ENCODE measurements around the gene ADRM1.

DNA sequence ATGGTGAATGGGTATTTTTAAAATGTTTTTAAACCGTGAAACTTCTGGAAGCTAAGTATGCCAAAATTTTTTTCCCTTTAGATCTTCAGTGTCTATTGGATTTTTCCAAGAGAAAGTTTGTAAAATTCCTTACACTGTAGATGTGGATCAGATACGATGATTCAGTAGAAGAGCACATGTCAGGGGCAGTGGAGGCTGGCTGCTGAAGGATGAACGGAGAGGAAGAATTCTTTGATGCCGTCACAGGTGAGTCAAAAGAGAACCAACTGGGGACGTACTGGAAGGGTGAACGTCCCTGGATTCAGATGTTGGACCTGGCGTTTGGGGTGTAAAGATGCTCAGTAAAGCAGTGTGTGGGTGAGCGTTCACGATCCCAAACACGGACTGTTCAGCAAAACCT, 46.8 kb upstream of the ADRM1 start:
- no peak for TF ChIP-seq POLR2A (IDR thresholded peaks at IDR 0.05)
- TF ChIP-seq, protein P1, sequence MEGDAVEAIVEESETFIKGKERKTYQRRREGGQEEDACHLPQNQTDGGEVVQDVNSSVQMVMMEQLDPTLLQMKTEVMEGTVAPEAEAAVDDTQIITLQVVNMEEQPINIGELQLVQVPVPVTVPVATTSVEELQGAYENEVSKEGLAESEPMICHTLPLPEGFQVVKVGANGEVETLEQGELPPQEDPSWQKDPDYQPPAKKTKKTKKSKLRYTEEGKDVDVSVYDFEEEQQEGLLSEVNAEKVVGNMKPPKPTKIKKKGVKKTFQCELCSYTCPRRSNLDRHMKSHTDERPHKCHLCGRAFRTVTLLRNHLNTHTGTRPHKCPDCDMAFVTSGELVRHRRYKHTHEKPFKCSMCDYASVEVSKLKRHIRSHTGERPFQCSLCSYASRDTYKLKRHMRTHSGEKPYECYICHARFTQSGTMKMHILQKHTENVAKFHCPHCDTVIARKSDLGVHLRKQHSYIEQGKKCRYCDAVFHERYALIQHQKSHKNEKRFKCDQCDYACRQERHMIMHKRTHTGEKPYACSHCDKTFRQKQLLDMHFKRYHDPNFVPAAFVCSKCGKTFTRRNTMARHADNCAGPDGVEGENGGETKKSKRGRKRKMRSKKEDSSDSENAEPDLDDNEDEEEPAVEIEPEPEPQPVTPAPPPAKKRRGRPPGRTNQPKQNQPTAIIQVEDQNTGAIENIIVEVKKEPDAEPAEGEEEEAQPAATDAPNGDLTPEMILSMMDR (IDR thresholded peaks at IDR 0.05) = no peak

Measured in adrenal gland (tissue), 5 donors.